Hypothalamus (tissue), 51 donors: Measurements from ENCODE around the gene FHOD3.

Experiments used
- DNase-seq, 51 donors: peaks; one replicate each; lab custom pipeline; 2025; lab: John Stamatoyannopoulos, UW

Gene FHOD3

GRCh38 chr18:36465276-36465675 lies 167.8 kb downstream of the FHOD3 start:
- no peak for DNase-seq

- DNase-seq = no peak
These were observed 168.5 kb downstream of the FHOD3 start for GRCh38 chr18:36465970-36466369.

GRCh38 chr18:36467614-36468013 lies 170.1 kb downstream of the FHOD3 start:
- DNase-seq = no peak

- no peak for DNase-seq
These were observed 170.6 kb downstream of the FHOD3 start for GRCh38 chr18:36468161-36468560.

- no peak for DNase-seq
These were observed 171.9 kb downstream of the FHOD3 start for GRCh38 chr18:36469461-36469860.

- DNase-seq = peak in 4 of 51 donors; percentile 5 to 29 (median 8)
These were observed 173.4 kb downstream of the FHOD3 start for GRCh38 chr18:36470896-36471295.

- peak in 1 of 51 donors; percentile 18 for DNase-seq
These were observed 173.9 kb downstream of the FHOD3 start for GRCh38 chr18:36471393-36471792.

- no peak for DNase-seq
These were observed 178.9 kb downstream of the FHOD3 start for GRCh38 chr18:36476433-36476832.

- no peak for DNase-seq
These were observed 180.3 kb downstream of the FHOD3 start for GRCh38 chr18:36477776-36478175.

GRCh38 chr18:36481201-36481657 lies 183.7 kb downstream of the FHOD3 start:
- no peak for DNase-seq

GRCh38 chr18:36481935-36482334 lies 184.4 kb downstream of the FHOD3 start:
- DNase-seq = no peak

GRCh38 chr18:36484591-36484990 lies 187.1 kb downstream of the FHOD3 start:
- DNase-seq = no peak

- no peak for DNase-seq
These were observed 188.3 kb downstream of the FHOD3 start for GRCh38 chr18:36485772-36486171.

GRCh38 chr18:36488131-36488530 lies 190.6 kb downstream of the FHOD3 start:
- no peak for DNase-seq

- DNase-seq = no peak
These were observed 193.4 kb downstream of the FHOD3 start for GRCh38 chr18:36490897-36491296.

GRCh38 chr18:36492604-36493329 lies 195.3 kb downstream of the FHOD3 start:
- no peak for DNase-seq

GRCh38 chr18:36493349-36494159 lies 196.0 kb downstream of the FHOD3 start:
- DNase-seq = no peak

- DNase-seq = no peak
These were observed 196.6 kb downstream of the FHOD3 start for GRCh38 chr18:36494160-36494437.

GRCh38 chr18:36496022-36496421 lies 198.5 kb downstream of the FHOD3 start:
- DNase-seq = no peak

GRCh38 chr18:36499938-36500337 lies 202.4 kb downstream of the FHOD3 start:
- no peak for DNase-seq

- DNase-seq = peak in 1 of 51 donors; percentile 5
These were observed 203.6 kb downstream of the FHOD3 start for GRCh38 chr18:36501100-36501499.

- DNase-seq = no peak
These were observed 206.0 kb downstream of the FHOD3 start for GRCh38 chr18:36503477-36503876.
